Right atrium auricular region (tissue), 2 donors: ENCODE results near the gene BAIAP2. TPM values are rescaled to one million over a fixed set of nuclear protein-coding genes. Genes with fewer than 3 reads are reported as not detected.

Source experiments
- DNase-seq: peaks from one replicate; pipeline ENCODE4 v3.0.0-alpha.2; 2019; ENCODE audit warnings: low spot score
- H3K27ac ChIP-seq, 2 donors: fragments of 200-600 bp; sonication (generic); 1 replicate in 1 of 2; 2 replicates in 1 of 2; pipeline ENCODE4 v1.5.1; 2016 to 2019
- H3K27me3 ChIP-seq, 2 donors: fragments of 200-600 bp; sonication (generic); one replicate each; pipeline versions ENCODE4 v1.5.1 to v1.6.0; 2017 to 2019
- H3K36me3 ChIP-seq: fragments of 200-600 bp; sonication (generic); one replicate; pipeline ENCODE4 v1.5.1; 2016
- H3K4me1 ChIP-seq, 2 donors: fragments of 200-600 bp; sonication (generic); one replicate each; pipeline versions ENCODE4 v1.5.1 to v1.6.0; 2017 to 2019
- H3K4me3 ChIP-seq, 2 donors: fragments of 200-600 bp; sonication (generic); 1 replicate in 1 of 2; 2 replicates in 1 of 2; pipeline ENCODE4 v1.5.1; 2017 to 2019; ENCODE audit warnings: mild to moderate bottlenecking in 1 of 2, moderate library complexity in 1 of 2
- H3K9me3 ChIP-seq, 2 donors: fragments of 200-600 bp; sonication (generic); one replicate each; pipeline ENCODE4 v1.5.1; 2019
- CTCF ChIP-seq, 2 donors: fragments of 200-600 bp; sonication (generic); IDR thresholded peaks; one replicate each; pipeline ENCODE4 v1.5.1; 2019; ENCODE audit warnings: antibody characterized with exemption in 2 of 2
- total RNA-seq, 2 donors: library from RNA; depleted of rRNA; stranded (reverse); fragments of >200 nt; gene quantifications; one replicate each; pipeline ENCODE4 v1.1.0, GENCODE V29; 2016

Gene BAIAP2
- total RNA-seq, 2 donors from 2014 or later: 27.9 to 36.5 TPM

DNA sequence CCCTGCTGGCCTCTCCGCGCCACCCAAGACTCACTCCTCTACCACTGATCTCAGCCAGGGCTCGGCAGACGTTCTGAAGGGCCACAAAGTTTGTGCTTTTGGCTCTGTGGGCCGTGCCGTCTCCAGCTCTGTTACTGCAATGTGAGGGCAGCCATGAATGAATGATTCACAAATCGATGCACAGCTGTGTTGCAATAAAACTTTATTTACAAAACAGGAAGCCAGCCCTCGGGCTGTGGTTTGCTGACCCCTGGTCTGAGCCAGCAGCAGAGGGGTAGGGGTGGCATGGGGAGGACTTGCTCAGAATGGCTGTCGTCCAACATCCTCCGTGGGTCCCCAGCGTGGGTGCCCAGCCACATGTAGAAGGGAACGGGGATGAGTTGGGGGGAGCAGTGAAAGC is 67.4 kb downstream of the BAIAP2 start:
- Histone ChIP-seq H3K36me3 (peaks cover 55% of the 10 kb centered on the region), H3K27me3 (no peaks in the 10 kb centered on the region), H3K4me3 (no peak overlapping the region), H3K27ac (no peak overlapping the region), H3K9me3 (no peaks in the 10 kb centered on the region), H3K4me1 (peaks cover 0 to 17% of the 10 kb centered on the region in 2 donors)
- TF ChIP-seq CTCF (IDR thresholded peaks at IDR 0.05): no peak
- DNase-seq: no peak

GRCh38 chr17:81102869-81103268 is 67.9 kb downstream of the BAIAP2 start:
- H3K27ac ChIP-seq: no peak overlapping the region
- H3K4me1 ChIP-seq: peaks cover 0 to 12% of the 10 kb centered on the region in 2 donors
- TF ChIP-seq CTCF (IDR thresholded peaks at IDR 0.05): no peak
- peaks cover 56% of the 10 kb centered on the region for H3K36me3 ChIP-seq
- no peaks in the 10 kb centered on the region for H3K27me3 ChIP-seq
- H3K9me3 ChIP-seq: no peaks in the 10 kb centered on the region
- no peak overlapping the region for H3K4me3 ChIP-seq
- DNase-seq: no peak

GRCh38 chr17:81103379-81103778 is 68.4 kb downstream of the BAIAP2 start:
- no peak for DNase-seq
- Histone ChIP-seq H3K9me3 (no peaks in the 10 kb centered on the region), H3K4me1 (peaks cover 0 to 7% of the 10 kb centered on the region in 2 donors), H3K27ac (no peak overlapping the region), H3K4me3 (no peak overlapping the region), H3K36me3 (peaks cover 61% of the 10 kb centered on the region), H3K27me3 (no peaks in the 10 kb centered on the region)
- no peak for TF ChIP-seq CTCF (IDR thresholded peaks at IDR 0.05)

DNA sequence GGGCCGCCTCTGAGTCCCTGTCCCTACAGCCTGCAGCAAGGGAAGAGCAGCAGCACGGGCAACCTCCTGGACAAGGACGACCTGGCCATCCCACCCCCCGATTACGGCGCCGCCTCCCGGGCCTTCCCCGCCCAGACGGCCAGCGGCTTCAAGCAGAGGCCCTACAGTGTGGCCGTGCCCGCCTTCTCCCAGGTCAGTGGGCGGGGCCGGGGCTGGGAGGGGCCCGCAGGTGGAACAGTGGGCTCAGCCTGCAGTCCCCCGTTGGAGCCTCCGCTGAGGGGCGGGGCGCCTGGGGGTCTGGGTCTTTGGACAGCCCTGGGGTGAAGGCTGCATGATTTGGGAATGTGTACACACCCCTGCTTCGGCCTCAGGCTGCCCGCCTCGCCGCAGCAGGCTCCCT is 71.8 kb downstream of the BAIAP2 start:
- Histone ChIP-seq H3K4me1 (peaks cover 0 to 3% of the 10 kb centered on the region in 2 donors), H3K27me3 (no peaks in the 10 kb centered on the region), H3K36me3 (peaks cover 62% of the 10 kb centered on the region), H3K9me3 (no peaks in the 10 kb centered on the region), H3K27ac (no peak overlapping the region), H3K4me3 (no peak overlapping the region)
- DNase-seq: no peak
- TF ChIP-seq CTCF (IDR thresholded peaks at IDR 0.05): no peak

DNA sequence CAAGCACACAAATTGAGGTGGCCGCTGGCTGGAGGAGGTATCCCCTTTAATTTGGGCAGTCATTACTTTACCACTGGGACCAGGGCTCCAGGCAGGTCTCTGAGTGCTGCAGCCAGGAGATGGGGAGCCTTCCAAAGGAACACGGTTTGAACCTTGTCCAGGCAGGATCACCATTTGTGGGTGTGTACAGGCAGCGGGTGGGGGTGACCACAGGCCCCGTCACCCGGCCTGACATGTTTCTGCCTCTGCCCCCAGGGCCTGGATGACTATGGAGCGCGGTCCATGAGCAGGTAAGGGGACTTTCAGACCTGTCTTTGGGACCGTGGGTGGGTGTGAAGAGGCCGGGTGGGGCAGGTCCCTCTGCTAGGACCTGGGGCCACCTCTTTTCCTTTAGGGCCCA is 73.3 kb downstream of the BAIAP2 start:
- no peak for TF ChIP-seq CTCF (IDR thresholded peaks at IDR 0.05)
- no peak for DNase-seq
- no peaks in the 10 kb centered on the region for H3K4me1 ChIP-seq
- H3K4me3 ChIP-seq: no peak overlapping the region
- H3K36me3 ChIP-seq: peaks cover 60% of the 10 kb centered on the region
- no peaks in the 10 kb centered on the region for H3K27me3 ChIP-seq
- H3K27ac ChIP-seq: no peak overlapping the region
- no peaks in the 10 kb centered on the region for H3K9me3 ChIP-seq

DNA sequence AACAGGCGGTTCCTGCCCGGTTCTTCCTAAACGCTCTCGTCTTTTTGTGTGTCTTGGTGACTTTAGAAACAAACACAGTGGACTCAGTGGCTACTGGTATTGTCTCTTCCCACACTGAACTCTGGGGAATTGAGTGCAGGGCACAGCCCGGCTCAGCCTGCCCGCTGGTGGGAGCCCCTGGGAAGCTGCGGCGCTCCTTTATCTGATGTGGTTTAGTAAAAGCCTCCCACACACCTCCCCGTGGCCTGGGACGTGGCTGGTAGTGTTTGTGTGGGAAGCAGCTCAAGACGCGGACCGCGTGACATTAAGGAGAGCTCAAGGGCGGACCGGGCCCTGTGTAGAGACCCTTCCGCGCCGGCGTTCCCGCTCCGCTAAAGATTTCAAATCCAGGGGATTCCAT is 75.0 kb downstream of the BAIAP2 start:
- H3K27me3 ChIP-seq: no peaks in the 10 kb centered on the region
- no peak overlapping the region for H3K27ac ChIP-seq
- H3K9me3 ChIP-seq: no peaks in the 10 kb centered on the region
- peaks cover 43% of the 10 kb centered on the region for H3K36me3 ChIP-seq
- H3K4me3 ChIP-seq: no peak overlapping the region
- no peaks in the 10 kb centered on the region for H3K4me1 ChIP-seq
- DNase-seq: no peak
- TF ChIP-seq CTCF (IDR thresholded peaks at IDR 0.05): no peak
